CD14-positive monocyte (primary cell): ENCODE measurements around the gene ATAD3A. TPM values are rescaled to one million over a fixed set of nuclear protein-coding genes. Genes with fewer than 3 reads are reported as not detected.
A peak's percentile ranks its signal among the peaks of the same experiment; 100 is the strongest.

ENCODE experiments used
- DNase-seq, 3 donors: peaks; one replicate each; pipeline ENCODE4 v3.0.0-alpha.2; 2011 to 2022
- H2AFZ ChIP-seq: 2 replicates; pipeline ENCODE4 v1.6.0; 2012; ENCODE audit warnings: mild to moderate bottlenecking, low read depth, low read length, inconsistent platforms; ENCODE audit not compliant: insufficient read depth, poor library complexity, severe bottlenecking
- H3K27ac ChIP-seq, 2 donors: 1 replicate in 1 of 2; 2 replicates in 1 of 2; pipeline ENCODE4 v1.5.1; 2012 to 2013; ENCODE audit warnings: low read length in 2 of 2, control low read depth in 1 of 2, inconsistent platforms in 1 of 2, low read depth in 1 of 2, mild to moderate bottlenecking in 1 of 2
- H3K27me3 ChIP-seq, 2 donors: one replicate each; pipeline versions ENCODE4 v1.6.0 to v1.6.1; 2011 to 2013; ENCODE audit warnings: low read length in 2 of 2; ENCODE audit not compliant: control insufficient read depth in 2 of 2, insufficient read depth in 2 of 2
- H3K36me3 ChIP-seq, 2 donors: replicated peaks in 1 of 2; 1 replicate in 1 of 2; 2 replicates in 1 of 2; pipeline versions ENCODE4 v1.5.1 to v1.6.1; 2012 to 2013; ENCODE audit warnings: low read length in 2 of 2, control low read depth in 1 of 2, inconsistent platforms in 1 of 2, mild to moderate bottlenecking in 1 of 2; ENCODE audit not compliant: insufficient read depth in 2 of 2, control insufficient read depth in 1 of 2
- H3K4me1 ChIP-seq, 2 donors: 1 replicate in 1 of 2; 2 replicates in 1 of 2; pipeline versions ENCODE4 v1.5.1 to v1.6.1; 2012 to 2013; ENCODE audit warnings: low read length in 2 of 2, control low read depth in 1 of 2, inconsistent platforms in 1 of 2, mild to moderate bottlenecking in 1 of 2, moderate library complexity in 1 of 2; ENCODE audit not compliant: insufficient read depth in 2 of 2, control insufficient read depth in 1 of 2
- H3K4me2 ChIP-seq: replicated peaks from 2 replicates; pipeline ENCODE3; 2012; ENCODE audit warnings: low read length, moderate library complexity, mild to moderate bottlenecking; ENCODE audit not compliant: poor library complexity, severe bottlenecking; ENCODE audit errors: extremely low read depth
- H3K4me3 ChIP-seq, 3 experiments: fragments of 200-600 bp in 1 of 3; sonication (generic) in 1 of 3; replicated peaks in 1 of 3; 1 replicate in 2 of 3; 2 replicates in 1 of 3; pipeline ENCODE4 v1.5.1; 2011 to 2013; ENCODE audit warnings: low read length in 3 of 3, mild to moderate bottlenecking in 3 of 3, control low read depth in 2 of 3, low read depth in 2 of 3, inconsistent platforms in 1 of 3, moderate library complexity in 1 of 3
- H3K79me2 ChIP-seq: 2 replicates; pipeline ENCODE4 v1.6.0; 2012; ENCODE audit warnings: mild to moderate bottlenecking, control low read depth, inconsistent platforms, low read length, moderate library complexity; ENCODE audit not compliant: insufficient read depth
- H3K9ac ChIP-seq: 2 replicates; pipeline ENCODE4 v1.6.0; 2017; ENCODE audit warnings: low read length, mild to moderate bottlenecking; ENCODE audit not compliant: insufficient read depth, poor library complexity, severe bottlenecking
- H3K9me3 ChIP-seq, 2 donors: replicated peaks in 1 of 2; 1 replicate in 1 of 2; 2 replicates in 1 of 2; pipeline versions ENCODE4 v1.5.1 to v1.6.1; 2012 to 2013; ENCODE audit warnings: low read length in 2 of 2, control low read depth in 1 of 2; ENCODE audit not compliant: control insufficient read depth in 1 of 2, insufficient read depth in 1 of 2
- H4K20me1 ChIP-seq: 2 replicates; pipeline ENCODE4 v1.6.0; 2012; ENCODE audit warnings: mild to moderate bottlenecking, low read length, control low read depth, moderate library complexity; ENCODE audit not compliant: insufficient read depth
- H3K27ac Mint-ChIP-seq, 7 donors: one replicate each; pipeline ENCODE4 v1.8.0; 2020; ENCODE audit warnings: mild to moderate bottlenecking in 7 of 7, mixed read lengths in 7 of 7, moderate library complexity in 6 of 7, inconsistent platforms in 2 of 7
- H3K27me3 Mint-ChIP-seq, 3 donors: one replicate each; pipeline ENCODE4 v1.8.0; 2021 to 2022; ENCODE audit warnings: low read depth in 3 of 3, mild to moderate bottlenecking in 3 of 3, mixed read lengths in 3 of 3, moderate library complexity in 3 of 3, inconsistent platforms in 1 of 3
- H3K36me3 Mint-ChIP-seq, 2 donors: one replicate each; pipeline ENCODE4 v1.8.0; 2020; ENCODE audit warnings: mixed read lengths in 2 of 2, inconsistent platforms in 1 of 2, mild to moderate bottlenecking in 1 of 2
- H3K4me1 Mint-ChIP-seq: one replicate; pipeline ENCODE4 v1.8.0; 2020; ENCODE audit warnings: mild to moderate bottlenecking, mixed read lengths
- H3K4me3 Mint-ChIP-seq, 2 donors: one replicate each; pipeline ENCODE4 v1.8.0; 2020; ENCODE audit warnings: mild to moderate bottlenecking in 2 of 2, mixed read lengths in 2 of 2, moderate library complexity in 1 of 2
- H3K9me3 Mint-ChIP-seq, 7 donors: one replicate each; pipeline ENCODE4 v1.8.0; 2020 to 2022; ENCODE audit warnings: mixed read lengths in 7 of 7, mild to moderate bottlenecking in 6 of 7, moderate library complexity in 6 of 7, inconsistent platforms in 2 of 7
- WGBS: methylation state at CpG from one replicate; pipeline ENCODE4 v1.1.5; 2013; ENCODE audit warnings: missing lambda C conversion rate; ENCODE audit not compliant: insufficient coverage; 5-methylcytosine and 5-hydroxymethylcytosine counted together
- intact Hi-C, 2 donors: fragments of 100-400 bp; cut with micrococcal nuclease; formaldehyde crosslinking; loops; one replicate each; pipeline versions ENCODE4 v1.15.0 to v1.15.1; 2023
- polyA plus RNA-seq, 3 donors: library from polyadenylated mRNA; depleted of rRNA in 1 of 3; unstranded in 2 of 3; stranded (reverse) in 1 of 3; fragments of 300-500 nt in 2 of 3; fragments of >200 nt in 1 of 3; fragmentation: Illumina TruSeq in 2 of 3; gene quantifications; 1 replicate in 2 of 3; 2 replicates in 1 of 3; pipeline ENCODE4 v1.2.3, GENCODE V29; 2012 to 2021
- TF ChIP-seq, protein P1 (sequence below): fragments of 200-600 bp; IDR thresholded peaks from one replicate; pipeline ENCODE4 v1.8.0; 2022; ENCODE audit warnings: antibody characterized with exemption, mild to moderate bottlenecking

Gene ATAD3A
- polyA plus RNA-seq, 3 donors, result 4.1 to 14.0 (median 6.4) TPM

DNA sequence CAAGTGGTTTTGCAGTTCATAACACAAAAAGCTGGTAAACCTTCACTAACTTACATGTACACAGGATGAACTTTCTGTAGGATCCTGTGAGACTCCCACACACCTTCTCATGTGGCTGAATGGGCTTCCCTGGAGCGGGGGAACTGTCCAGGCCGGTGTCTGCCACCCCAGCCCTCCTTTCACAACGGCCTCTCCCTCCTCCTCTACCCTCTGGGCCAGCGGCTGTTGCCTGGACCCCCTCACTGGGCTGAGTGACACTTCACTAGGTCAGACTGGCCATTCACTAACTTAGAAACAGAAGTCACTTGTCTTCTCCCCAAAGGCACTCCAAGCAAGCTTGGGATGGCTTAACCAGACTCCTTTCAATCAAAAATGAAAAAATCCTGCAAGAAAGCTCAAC, 46.6 kb downstream of the ATAD3A start:
- Histone ChIP-seq H4K20me1 (peaks cover 90% of the 10 kb centered on the region), H3K9me3 (no peaks in the 10 kb centered on the region), H3K79me2 (peaks cover 38% of the 10 kb centered on the region), H3K36me3 (peaks cover 32 to 42% of the 10 kb centered on the region in 2 donors), H3K27ac (no peak overlapping the region), H3K4me2 (no peak overlapping the region), H2AFZ (no peak overlapping the region), H3K4me1 (no peaks in the 10 kb centered on the region), H3K4me3 (no peak overlapping the region), H3K27me3 (no peaks in the 10 kb centered on the region), H3K9ac (no peak overlapping the region)
- H3K4me3 Mint-ChIP-seq, result no peak overlapping the region
- TF ChIP-seq, protein P1, sequence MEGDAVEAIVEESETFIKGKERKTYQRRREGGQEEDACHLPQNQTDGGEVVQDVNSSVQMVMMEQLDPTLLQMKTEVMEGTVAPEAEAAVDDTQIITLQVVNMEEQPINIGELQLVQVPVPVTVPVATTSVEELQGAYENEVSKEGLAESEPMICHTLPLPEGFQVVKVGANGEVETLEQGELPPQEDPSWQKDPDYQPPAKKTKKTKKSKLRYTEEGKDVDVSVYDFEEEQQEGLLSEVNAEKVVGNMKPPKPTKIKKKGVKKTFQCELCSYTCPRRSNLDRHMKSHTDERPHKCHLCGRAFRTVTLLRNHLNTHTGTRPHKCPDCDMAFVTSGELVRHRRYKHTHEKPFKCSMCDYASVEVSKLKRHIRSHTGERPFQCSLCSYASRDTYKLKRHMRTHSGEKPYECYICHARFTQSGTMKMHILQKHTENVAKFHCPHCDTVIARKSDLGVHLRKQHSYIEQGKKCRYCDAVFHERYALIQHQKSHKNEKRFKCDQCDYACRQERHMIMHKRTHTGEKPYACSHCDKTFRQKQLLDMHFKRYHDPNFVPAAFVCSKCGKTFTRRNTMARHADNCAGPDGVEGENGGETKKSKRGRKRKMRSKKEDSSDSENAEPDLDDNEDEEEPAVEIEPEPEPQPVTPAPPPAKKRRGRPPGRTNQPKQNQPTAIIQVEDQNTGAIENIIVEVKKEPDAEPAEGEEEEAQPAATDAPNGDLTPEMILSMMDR, result no peak
- peaks cover 2% of the 10 kb centered on the region for H3K4me1 Mint-ChIP-seq
- peaks cover 0 to 1% (median 0%) of the 10 kb centered on the region in 7 donors for H3K9me3 Mint-ChIP-seq
- peak overlapping the region in 2 of 7 donors; percentile 28 to 60 for H3K27ac Mint-ChIP-seq
- H3K36me3 Mint-ChIP-seq, result peaks cover 35 to 53% of the 10 kb centered on the region in 2 donors
- peaks cover 0 to 3% (median 0%) of the 10 kb centered on the region in 3 donors for H3K27me3 Mint-ChIP-seq
- 68% methylated on average over 4 of the region's 4 CpGs for WGBS
- intact Hi-C loops, result no loop called here
- DNase-seq, result no peak

DNA sequence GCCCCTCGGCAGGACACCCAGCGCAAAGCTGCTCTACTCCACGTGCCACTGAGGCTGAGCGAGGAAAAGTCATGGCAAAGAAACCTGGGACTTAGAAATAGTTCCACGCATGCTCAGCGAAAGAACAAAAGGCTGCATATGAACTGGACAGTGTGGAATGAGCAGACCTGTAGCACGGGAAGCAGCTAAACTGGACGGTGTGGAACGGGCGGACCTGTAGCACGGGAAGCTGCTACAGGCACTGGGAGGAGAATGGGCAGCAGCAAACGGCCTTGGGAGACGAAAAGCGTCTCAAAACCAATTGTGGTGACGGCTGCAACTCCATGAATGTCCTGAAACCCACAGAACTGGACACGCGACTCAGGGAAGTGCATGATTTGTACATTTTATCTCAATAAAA, 47.1 kb downstream of the ATAD3A start:
- peaks cover 0 to 3% (median 0%) of the 10 kb centered on the region in 3 donors for H3K27me3 Mint-ChIP-seq
- H4K20me1 ChIP-seq, result peaks cover 90% of the 10 kb centered on the region

More for the DNA sequence above, 47.1 kb downstream of the ATAD3A start:
- intact Hi-C loops, result no loop called here
- H3K79me2 ChIP-seq, result peaks cover 41% of the 10 kb centered on the region
- 94% methylated on average over 16 of the region's 17 CpGs for WGBS
- Mint-ChIP-seq H3K27ac (peak overlapping the region in 4 of 7 donors; percentile 7 to 79 (median 36)), H3K36me3 (peaks cover 40 to 54% of the 10 kb centered on the region in 2 donors), H3K9me3 (peaks cover 0 to 1% (median 0%) of the 10 kb centered on the region in 7 donors), H3K4me1 (peaks cover 2% of the 10 kb centered on the region), H3K4me3 (no peak overlapping the region)
- peaks cover 37 to 47% of the 10 kb centered on the region in 2 donors for H3K36me3 ChIP-seq
- H3K27me3 ChIP-seq, result no peaks in the 10 kb centered on the region
- H3K9ac ChIP-seq, result no peak overlapping the region
- DNase-seq, result no peak
- TF ChIP-seq, protein P1, result no peak
- H3K27ac ChIP-seq, result peak overlapping the region in 1 of 2 donors; percentile 20
- no peaks in the 10 kb centered on the region for H3K9me3 ChIP-seq
- no peaks in the 10 kb centered on the region for H3K4me1 ChIP-seq
- H3K4me3 ChIP-seq, result no peak overlapping the region
- H3K4me2 ChIP-seq, result no peak overlapping the region
- no peak overlapping the region for H2AFZ ChIP-seq
